ENCODE results near the gene UBQLN4. TPM values are rescaled to one million over a fixed set of nuclear protein-coding genes. Genes with fewer than 3 reads are reported as not detected.

The UBQLN4 gene
- total RNA-seq, 1 donor from 2014 or later, result 29.9 TPM

GRCh38 chr1:156064615-156065014 is 11.0 kb upstream of the UBQLN4 start:
- intact Hi-C loops (cut with micrococcal nuclease), result no loop called here
- Histone ChIP-seq H3K4me3 (no peak overlapping the region), H3K4me1 (no peaks in the 10 kb centered on the region), H3K27ac (replicated peaks) (no peak overlapping the region), H3K36me3 (no peaks in the 10 kb centered on the region), H3K27me3 (ENCODE audit: low read depth) (no peaks in the 10 kb centered on the region), H3K9me3 (replicated peaks) (no peaks in the 10 kb centered on the region)
- DNase-seq, result no peak
- no peak for TF ChIP-seq CTCF (IDR thresholded peaks at IDR 0.05; ENCODE audit: borderline replicate concordance)

GRCh38 chr1:156063997-156064285 is 10.3 kb upstream of the UBQLN4 start:
- H3K4me1 ChIP-seq, result no peaks in the 10 kb centered on the region
- intact Hi-C loops (cut with micrococcal nuclease), result no loop called here
- TF ChIP-seq CTCF (IDR thresholded peaks at IDR 0.05; ENCODE audit: borderline replicate concordance), result no peak

GRCh38 chr1:156062189-156062588 is 8.6 kb upstream of the UBQLN4 start:
- peaks cover 10% of the 10 kb centered on the region for H3K36me3 ChIP-seq
- DNase-seq, result no peak
- H3K4me3 ChIP-seq, result no peak overlapping the region
- H3K4me1 ChIP-seq, result no peaks in the 10 kb centered on the region
- H3K9me3 ChIP-seq (replicated peaks), result no peaks in the 10 kb centered on the region
- intact Hi-C loops (cut with micrococcal nuclease), result no loop called here
- no peak overlapping the region for H3K27ac ChIP-seq (replicated peaks)
- TF ChIP-seq CTCF (IDR thresholded peaks at IDR 0.05; ENCODE audit: borderline replicate concordance), result no peak
- no peaks in the 10 kb centered on the region for H3K27me3 ChIP-seq (ENCODE audit: low read depth)

More at GRCh38 chr1:156063997-156064285, 10.3 kb upstream of the UBQLN4 start:
- no peak overlapping the region for H3K4me3 ChIP-seq
- no peaks in the 10 kb centered on the region for H3K27me3 ChIP-seq (ENCODE audit: low read depth)
- H3K36me3 ChIP-seq, result no peaks in the 10 kb centered on the region
- no peaks in the 10 kb centered on the region for H3K9me3 ChIP-seq (replicated peaks)
- no peak for DNase-seq
- H3K27ac ChIP-seq (replicated peaks), result no peak overlapping the region

GRCh38 chr1:156060937-156061636 is 7.5 kb upstream of the UBQLN4 start, which contains the start of gene RAB25:
TSS of gene RAB25 (plus strand) at chr1:156061160. CDS start at chr1:156061401, 241 bp downstream.
- Histone ChIP-seq H3K27me3 (ENCODE audit: low read depth) (no peaks in the 10 kb centered on the region), H3K27ac (replicated peaks) (no peak within 1 kb of the TSS), H3K9me3 (replicated peaks) (no peaks in the 10 kb centered on the region), H3K36me3 (peaks cover 19% of the 10 kb centered on the region), H3K4me1 (peaks cover 5% of the 10 kb centered on the region), H3K4me3 (no peak within 1 kb of the TSS)
- no peak for DNase-seq
- TF ChIP-seq CTCF (IDR thresholded peaks at IDR 0.05; ENCODE audit: borderline replicate concordance), result no peak
- intact Hi-C loops (cut with micrococcal nuclease), result no loop called here

- Histone ChIP-seq H3K4me3 (peak overlapping the region; percentile 95), H3K4me1 (peaks cover 43% of the 10 kb centered on the region), H3K9me3 (replicated peaks) (no peaks in the 10 kb centered on the region), H3K27ac (replicated peaks) (no peak overlapping the region), H3K27me3 (ENCODE audit: low read depth) (no peaks in the 10 kb centered on the region), H3K36me3 (peaks cover 19% of the 10 kb centered on the region)
- intact Hi-C loops (cut with micrococcal nuclease), result no loop called here
- no peak for TF ChIP-seq CTCF (IDR thresholded peaks at IDR 0.05; ENCODE audit: borderline replicate concordance)
- no peak for DNase-seq
These were observed 2.8 kb upstream of the UBQLN4 start for GRCh38 chr1:156056326-156056849.
